ENCODE data around the gene ADSL.

- TF ChIP-seq CTCF (IDR thresholded peaks at IDR 0.05; ENCODE audit: control extremely low read depth in 1 of 3, insufficient read depth in 1 of 3, low read depth in 1 of 3, low read length in 3 of 3) (no peak; a peak in 1 of 4 replicates), CEBPB (IDR thresholded peaks at IDR 0.05; ENCODE audit: low read depth, low read length) (no peak), ZNF274 (IDR thresholded peaks at IDR 0.05; ENCODE audit: borderline replicate concordance, extremely low read depth, low read length) (no peak), JUN (IDR thresholded peaks at IDR 0.05; ENCODE audit: low read depth, low read length) (no peak)
Observed at GRCh38 chr22:40310768-40311120, 35.6 kb upstream of the ADSL start.

Measured in H1 (cell line).